Activated T-helper 2 cell treated with anti-CD3 and anti-CD28 coated beads, Interferon-gamma antibody, Interleukin-2, Interleukin-4, amounts not matched to agents 10 μg/mL and 5 μg/mL and 100 μg/mL, durations not matched to agents 14 hours and 24 hours and 36 hours (primary cell): Measurements from ENCODE around the gene MCRS1. TPM values are rescaled to one million over a fixed set of nuclear protein-coding genes. Genes with fewer than 3 reads are reported as not detected.
A peak's percentile ranks its signal among the peaks of the same experiment; 100 is the strongest.
"Not testable (repeated sequence)": the region's sequence is repeated elsewhere in the genome, so short reads cannot be mapped to it uniquely, and the experiment has no call there.

ENCODE experiments used
- DNase-seq: peaks from one replicate; pipeline ENCODE4 v3.0.0; 2021; ENCODE audit warnings: low spot score
- H3K27ac Mint-ChIP-seq: one replicate; pipeline ENCODE4 v1.8.0; 2021; ENCODE audit warnings: mixed read lengths
- H3K27me3 Mint-ChIP-seq: one replicate; pipeline ENCODE4 v1.8.0; 2021; ENCODE audit warnings: low read depth, mixed read lengths
- H3K36me3 Mint-ChIP-seq: one replicate; pipeline ENCODE4 v1.8.0; 2021; ENCODE audit warnings: low read depth, mixed read lengths
- H3K4me1 Mint-ChIP-seq: one replicate; pipeline ENCODE4 v1.8.0; 2021; ENCODE audit warnings: low read depth, mixed read lengths
- H3K4me3 Mint-ChIP-seq: one replicate; pipeline ENCODE4 v1.8.0; 2021; ENCODE audit warnings: low read depth, mild to moderate bottlenecking, moderate library complexity, mixed read lengths
- H3K9me3 Mint-ChIP-seq: one replicate; pipeline ENCODE4 v1.8.0; 2021; ENCODE audit warnings: mixed read lengths
- intact Hi-C: fragments of 100-400 bp; cut with micrococcal nuclease; formaldehyde crosslinking; loops from one replicate; pipeline ENCODE4 v1.15.1; 2023
- total RNA-seq: library from RNA; stranded (reverse); gene quantifications from 2 replicates; pipeline ENCODE4 v1.2.3, GENCODE V29; 2022

The MCRS1 gene
- 67.9 and 73.0 TPM in 2 replicates for total RNA-seq

GRCh38 chr12:49567611-49568441, at the start of gene MCRS1:
TSS of gene MCRS1 (minus strand) at chr12:49568142. CDS start at chr12:49566731, 1,411 bp downstream.
- Mint-ChIP-seq H3K36me3 (peaks cover 34% of the 10 kb centered on the region), H3K27me3 (no peaks in the 10 kb centered on the region), H3K9me3 (no peaks in the 10 kb centered on the region), H3K27ac (peak within 1 kb of the TSS; percentile 99), H3K4me3 (peak within 1 kb of the TSS; percentile 99), H3K4me1 (peaks cover 42% of the 10 kb centered on the region)
- peak; percentile 87 for DNase-seq
- intact Hi-C loops = loop anchor here (1.0 to 5.0 kb wide), 3 partner anchors 54 to 201 kb away; partner anchors contain the start of genes FMNL3, PRPF40B and SPATS2

DNA sequence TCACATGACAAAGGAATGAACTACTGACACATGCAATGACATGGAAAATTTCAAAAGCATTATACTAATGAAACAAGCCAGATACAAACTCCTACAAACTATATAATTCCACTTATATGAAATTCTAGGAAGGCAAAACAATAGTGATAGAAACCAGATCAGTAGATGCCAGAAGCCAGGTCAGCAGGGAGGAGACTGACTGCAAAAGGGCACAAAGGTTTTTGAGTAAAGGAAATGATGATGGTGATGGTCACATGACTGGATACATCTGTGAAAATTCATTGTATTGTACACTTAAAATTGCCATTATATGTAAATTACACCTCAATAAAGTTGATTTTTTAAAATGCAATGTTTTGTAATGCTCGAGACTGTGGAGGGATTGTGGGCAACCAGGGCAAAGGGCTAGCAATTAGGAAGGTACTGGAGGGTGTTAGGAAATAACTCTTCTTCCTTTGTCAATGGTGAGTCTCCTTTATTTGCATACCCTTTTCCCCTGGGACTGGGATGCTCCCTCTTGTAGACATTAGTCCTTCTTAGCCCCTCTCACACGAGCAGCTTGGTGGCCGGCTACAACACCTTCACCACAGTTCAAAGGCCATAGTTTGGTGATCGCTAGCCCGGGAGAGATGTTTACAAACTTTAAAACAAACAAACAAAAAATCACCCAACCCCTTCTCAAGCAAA, 48.7 kb upstream of the MCRS1 start:
- Mint-ChIP-seq H3K4me3 (no peak overlapping the region), H3K27me3 (peaks cover 35% of the 10 kb centered on the region), H3K27ac (no peak overlapping the region), H3K4me1 (peaks cover 11% of the 10 kb centered on the region), H3K36me3 (no peaks in the 10 kb centered on the region), H3K9me3 (peaks cover 15% of the 10 kb centered on the region)
- intact Hi-C loops = no loop called here
- DNase-seq = no peak

DNA sequence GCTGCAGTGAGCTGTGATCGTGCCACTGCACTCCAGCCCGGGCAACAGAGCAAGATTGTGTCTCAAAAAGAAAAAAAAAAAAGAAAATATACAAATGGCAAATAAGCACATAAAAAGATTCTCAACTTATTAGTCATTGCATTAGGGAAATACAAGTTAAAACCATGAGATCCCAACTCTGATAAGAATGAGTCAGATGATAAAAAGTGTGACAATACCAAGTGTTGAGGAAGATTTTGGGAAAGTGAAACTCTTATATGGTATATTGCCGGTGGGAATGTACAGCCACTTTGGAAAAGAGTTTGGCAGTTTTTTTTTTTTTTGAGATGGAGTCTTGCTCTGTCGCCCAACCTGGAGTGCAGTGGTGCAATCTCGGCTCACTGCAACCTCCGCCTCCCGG, 47.8 kb upstream of the MCRS1 start:
- DNase-seq = no peak
- peaks cover 29% of the 10 kb centered on the region for H3K27me3 Mint-ChIP-seq
- intact Hi-C loops = no loop called here
- no peak overlapping the region for H3K4me3 Mint-ChIP-seq
- peaks cover 15% of the 10 kb centered on the region for H3K9me3 Mint-ChIP-seq
- H3K27ac Mint-ChIP-seq = no peak overlapping the region
- no peaks in the 10 kb centered on the region for H3K36me3 Mint-ChIP-seq
- H3K4me1 Mint-ChIP-seq = peaks cover 6% of the 10 kb centered on the region

DNA sequence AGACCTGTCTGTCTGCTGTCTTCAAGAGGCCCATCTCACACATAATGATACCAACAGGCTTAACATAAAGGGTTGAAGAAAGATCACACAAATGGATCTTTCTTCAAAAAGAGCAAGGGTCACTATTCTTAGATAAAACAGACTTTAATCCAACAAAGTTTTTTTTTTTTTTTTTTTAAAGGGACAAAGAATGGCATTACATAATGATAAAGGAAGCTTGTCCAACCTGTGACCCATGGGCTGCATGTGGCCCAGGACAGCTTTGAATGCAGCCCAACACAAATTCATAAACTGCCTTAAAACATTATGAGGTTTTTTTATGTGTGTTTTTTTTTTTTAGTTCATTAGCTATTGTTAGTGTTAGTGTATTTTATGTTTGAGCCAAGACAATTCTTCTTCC, 44.3 kb upstream of the MCRS1 start:
- H3K4me1 Mint-ChIP-seq = peaks cover 6% of the 10 kb centered on the region
- H3K27me3 Mint-ChIP-seq = peaks cover 9% of the 10 kb centered on the region
- H3K36me3 Mint-ChIP-seq = peaks cover 6% of the 10 kb centered on the region
- no peak overlapping the region for H3K27ac Mint-ChIP-seq
- no peak overlapping the region for H3K4me3 Mint-ChIP-seq
- DNase-seq = no peak
- intact Hi-C loops = no loop called here
- peaks cover 22% of the 10 kb centered on the region for H3K9me3 Mint-ChIP-seq

DNA sequence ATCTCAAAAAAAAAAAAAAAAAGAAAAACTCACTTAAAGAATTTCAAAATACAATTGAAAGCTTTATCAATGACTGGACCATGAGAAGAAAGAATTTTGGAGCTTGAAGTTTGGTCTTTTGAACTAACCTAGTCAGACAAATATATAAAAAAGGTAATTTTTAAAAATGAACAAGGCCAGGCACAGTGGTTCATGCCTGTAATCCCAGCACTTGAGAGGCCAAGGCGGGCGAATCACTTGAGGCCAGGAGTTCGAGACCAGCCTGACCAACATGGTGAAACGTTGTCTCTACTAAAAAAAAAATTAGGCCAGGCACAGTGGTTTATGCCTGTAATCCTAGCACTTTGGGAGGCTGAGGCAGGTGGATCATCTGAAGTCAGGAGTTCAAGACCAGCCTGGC, 42.8 kb upstream of the MCRS1 start:
- H3K36me3 Mint-ChIP-seq = not testable (repeated sequence)

GRCh38 chr12:49609875-49610154, 41.9 kb upstream of the MCRS1 start:
- Mint-ChIP-seq H3K36me3 (peaks cover 6% of the 10 kb centered on the region), H3K4me1 (peaks cover 1% of the 10 kb centered on the region), H3K4me3 (no peak overlapping the region), H3K27ac (no peak overlapping the region), H3K9me3 (peaks cover 13% of the 10 kb centered on the region), H3K27me3 (peaks cover 6% of the 10 kb centered on the region)
- DNase-seq = no peak
- intact Hi-C loops = no loop called here

More for the DNA sequence above, 42.8 kb upstream of the MCRS1 start:
- intact Hi-C loops, H3K27me3 Mint-ChIP-seq, H3K4me1 Mint-ChIP-seq, H3K27ac Mint-ChIP-seq, DNase-seq, H3K4me3 Mint-ChIP-seq: not testable (repeated sequence)
- peaks cover 21% of the 10 kb centered on the region for H3K9me3 Mint-ChIP-seq

DNA sequence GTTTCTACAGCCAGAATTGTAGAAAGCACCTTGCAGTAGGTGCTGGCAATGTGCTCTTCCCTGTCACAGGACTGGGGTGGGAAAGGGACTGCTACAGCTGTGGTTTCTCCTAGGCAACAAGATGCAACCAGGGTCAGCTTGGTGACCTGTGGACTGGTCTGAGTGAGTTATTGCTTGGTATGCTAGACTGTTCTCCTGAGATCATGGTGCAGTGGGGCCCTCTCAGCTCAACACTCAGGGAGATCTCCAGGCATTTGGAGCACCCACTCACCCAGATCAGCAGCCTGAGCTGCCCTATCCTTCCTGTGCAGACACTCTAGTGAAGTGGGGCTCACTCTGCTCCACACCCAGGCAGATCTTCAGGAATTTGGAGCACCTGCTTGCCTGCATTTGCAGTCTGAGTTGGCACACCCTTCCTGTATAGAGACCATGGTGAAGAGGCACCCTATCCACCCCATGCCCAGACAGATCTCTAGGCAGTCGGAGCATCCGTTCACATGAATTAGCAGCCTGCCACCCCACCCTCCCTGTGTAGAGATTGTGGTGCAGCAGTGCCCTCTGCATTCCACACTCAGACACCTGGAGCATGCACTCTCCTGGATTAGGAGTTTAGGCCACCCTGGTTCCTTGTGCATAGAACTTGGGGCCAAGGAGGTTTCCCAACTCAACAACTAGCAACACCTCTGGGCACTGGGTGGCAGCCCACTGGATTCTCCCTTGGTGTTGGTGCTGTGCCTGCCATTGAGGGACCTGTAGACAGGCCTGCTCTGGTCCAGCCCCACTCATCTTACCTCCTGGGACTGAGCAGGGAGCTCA, 41.3 kb upstream of the MCRS1 start:
- H3K9me3 Mint-ChIP-seq = peaks cover 10% of the 10 kb centered on the region
- peaks cover 1% of the 10 kb centered on the region for H3K4me1 Mint-ChIP-seq
- H3K27me3 Mint-ChIP-seq = peaks cover 6% of the 10 kb centered on the region
- intact Hi-C loops = no loop called here
- peaks cover 6% of the 10 kb centered on the region for H3K36me3 Mint-ChIP-seq
- no peak for DNase-seq
- H3K27ac Mint-ChIP-seq = no peak overlapping the region
- no peak overlapping the region for H3K4me3 Mint-ChIP-seq

DNA sequence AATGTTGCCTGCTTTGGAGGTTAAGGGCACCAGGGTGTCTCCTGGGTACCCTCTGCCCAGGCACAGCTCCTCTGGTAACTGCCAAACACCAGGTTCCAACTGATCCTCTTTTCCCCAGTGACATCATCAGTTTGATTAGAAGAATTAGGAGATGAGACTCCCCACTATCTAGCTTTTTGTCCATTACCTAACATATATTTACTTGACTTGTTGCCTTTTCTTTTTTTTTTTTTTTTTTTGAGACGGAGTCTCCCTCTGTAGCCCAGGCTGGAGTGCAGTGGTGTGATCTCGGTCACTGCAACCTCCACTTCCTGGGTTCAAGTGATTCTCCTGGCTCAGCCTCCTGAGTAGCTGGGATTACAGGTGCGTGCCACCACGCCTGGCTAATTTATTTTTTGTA, 37.6 kb upstream of the MCRS1 start, which contains the start of gene FAM186B:
Gene FAM186B, minus strand, starts transcription at position 101 of the 400 bp plus-strand sequence. CDS start 162 bp downstream, outside the sequence.
- H3K4me1 Mint-ChIP-seq, H3K4me3 Mint-ChIP-seq, DNase-seq, intact Hi-C loops, H3K27me3 Mint-ChIP-seq, H3K36me3 Mint-ChIP-seq, H3K9me3 Mint-ChIP-seq, H3K27ac Mint-ChIP-seq: not testable (repeated sequence)

- Mint-ChIP-seq H3K36me3 (peaks cover 2% of the 10 kb centered on the region), H3K4me3 (no peak overlapping the region), H3K9me3 (peaks cover 2% of the 10 kb centered on the region), H3K27me3 (peaks cover 3% of the 10 kb centered on the region), H3K4me1 (peaks cover 1% of the 10 kb centered on the region), H3K27ac (no peak overlapping the region)
- no peak for DNase-seq
- intact Hi-C loops = no loop called here
Measured at GRCh38 chr12:49604856-49605255, 36.9 kb upstream of the MCRS1 start.

GRCh38 chr12:49603721-49604120, 35.8 kb upstream of the MCRS1 start:
- Mint-ChIP-seq H3K4me3 (no peak overlapping the region), H3K27me3 (peaks cover 3% of the 10 kb centered on the region), H3K4me1 (peaks cover 1% of the 10 kb centered on the region), H3K9me3 (no peaks in the 10 kb centered on the region), H3K27ac (no peak overlapping the region), H3K36me3 (no peaks in the 10 kb centered on the region)
- intact Hi-C loops = no loop called here
- DNase-seq = no peak

- no peaks in the 10 kb centered on the region for H3K9me3 Mint-ChIP-seq
- intact Hi-C loops = no loop called here
- no peaks in the 10 kb centered on the region for H3K4me1 Mint-ChIP-seq
- H3K4me3 Mint-ChIP-seq = no peak overlapping the region
- H3K27me3 Mint-ChIP-seq = no peaks in the 10 kb centered on the region
- H3K36me3 Mint-ChIP-seq = peaks cover 3% of the 10 kb centered on the region
- no peak for DNase-seq
- no peak overlapping the region for H3K27ac Mint-ChIP-seq
Measured at GRCh38 chr12:49599961-49600360, 32.0 kb upstream of the MCRS1 start.

DNA sequence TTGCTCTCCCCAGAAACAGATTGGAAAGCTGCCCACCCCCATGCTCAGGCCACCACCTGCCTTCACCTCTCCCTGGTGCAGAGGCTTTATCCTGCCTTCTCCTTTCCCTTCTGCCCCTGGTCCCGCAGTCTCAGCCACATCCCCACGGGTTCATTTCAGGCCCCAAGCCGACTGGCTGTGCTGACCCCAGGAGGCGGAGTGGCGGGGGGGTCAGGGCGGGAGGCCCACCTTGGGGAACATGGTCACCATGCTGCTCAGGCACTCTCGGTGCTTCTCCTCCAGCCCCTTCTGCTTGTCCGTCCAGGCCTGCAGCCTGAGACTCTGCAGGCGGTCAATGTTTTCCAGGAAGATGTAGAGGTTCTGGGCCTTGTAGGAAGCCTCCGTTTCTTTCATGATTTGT, 30.6 kb upstream of the MCRS1 start:
- H3K4me3 Mint-ChIP-seq = no peak overlapping the region
- peaks cover 3% of the 10 kb centered on the region for H3K36me3 Mint-ChIP-seq
- H3K9me3 Mint-ChIP-seq = no peaks in the 10 kb centered on the region
- H3K4me1 Mint-ChIP-seq = no peaks in the 10 kb centered on the region
- no peaks in the 10 kb centered on the region for H3K27me3 Mint-ChIP-seq
- DNase-seq = no peak
- no peak overlapping the region for H3K27ac Mint-ChIP-seq
- intact Hi-C loops = no loop called here
